Aorta (tissue), 5 donors: ENCODE measurements around the gene REM2. TPM values are rescaled to one million over a fixed set of nuclear protein-coding genes. Genes with fewer than 3 reads are reported as not detected.
A peak's percentile ranks its signal among the peaks of the same experiment; 100 is the strongest.

Source experiments
- ATAC-seq: fragments of 200-7000 bp; cut with Tn5 transposase; one replicate; pipeline ENCODE4 v1.9.1; 2022; ENCODE audit warnings: moderate library complexity; ENCODE audit not compliant: low FRiP score
- DNase-seq, 2 donors: peaks; one replicate each; pipeline ENCODE4 v3.0.0-alpha.2; 2020
- H3K27ac ChIP-seq, 2 donors: one replicate each; pipeline ENCODE4 v1.5.1; 2013; ENCODE audit warnings: low read length in 2 of 2, mild to moderate bottlenecking in 2 of 2, moderate library complexity in 2 of 2, control low read depth in 1 of 2, inconsistent platforms in 1 of 2, low read depth in 1 of 2
- H3K27me3 ChIP-seq, 2 donors: one replicate each; pipeline ENCODE4 v1.6.1; 2013; ENCODE audit warnings: control low read depth in 1 of 2, low read length in 1 of 2, mild to moderate bottlenecking in 1 of 2, moderate library complexity in 1 of 2; ENCODE audit not compliant: insufficient read depth in 2 of 2, control insufficient read depth in 1 of 2
- H3K36me3 ChIP-seq, 2 donors: one replicate each; pipeline ENCODE4 v1.6.1; 2013; ENCODE audit warnings: control low read depth in 1 of 2, low read length in 1 of 2, mild to moderate bottlenecking in 1 of 2; ENCODE audit not compliant: insufficient read depth in 2 of 2, control insufficient read depth in 1 of 2
- H3K4me1 ChIP-seq, 2 donors: one replicate each; pipeline ENCODE4 v1.6.1; 2013; ENCODE audit warnings: low read length in 2 of 2, control low read depth in 1 of 2, mild to moderate bottlenecking in 1 of 2, moderate library complexity in 1 of 2; ENCODE audit not compliant: insufficient read depth in 2 of 2, control insufficient read depth in 1 of 2
- H3K4me3 ChIP-seq, 2 donors: one replicate each; pipeline ENCODE4 v1.5.1; 2013; ENCODE audit warnings: low read length in 2 of 2, control low read depth in 1 of 2, mild to moderate bottlenecking in 1 of 2
- H3K9me3 ChIP-seq: one replicate; pipeline ENCODE4 v1.6.1; 2013; ENCODE audit warnings: mild to moderate bottlenecking, low read length; ENCODE audit not compliant: control insufficient read depth
- WGBS, 2 donors: extraction: QIAGEN DNeasy Blood & Tissue Kit; methylation state at CpG; one replicate each; pipeline ENCODE4 v1.1.7; 2013; 5-methylcytosine and 5-hydroxymethylcytosine counted together
- intact Hi-C, 2 donors: fragments of 100-400 bp; cut with DNase I; formaldehyde crosslinking; loops; one replicate each; pipeline versions ENCODE4 v1.14.2 to v1.15.0; 2022
- polyA plus RNA-seq, 2 donors: library from polyadenylated mRNA; stranded (reverse); fragments of 200-250 nt; gene quantifications; one replicate each; pipeline ENCODE4 v1.2.3, GENCODE V29; 2013
- total RNA-seq, 2 donors: library from RNA; stranded (reverse); fragmentation: NEBNext Ultra II Directional; extraction: Animal tissue kit (Norgen Biotek cat#: 25700); gene quantifications; one replicate each; pipeline ENCODE4 v1.2.1, GENCODE V29; 2021
- donor health status: healthy with polysubstance abuse.
- donor health status: Bipolar disorder and iron deficiency.
- donor health status: DM: no; HTN: no; CAD: no.
- donor health status: DM: no; HTN: no; CAD: no.
- donor health status: DM: yes; HTN: yes; CAD: no.

The REM2 gene
- total and polyA plus RNA-seq, 4 donors = 0.36 to 0.92 (median 0.75) TPM; not detected in 1

GRCh38 chr14:22877000-22877501 is 6.0 kb upstream of the REM2 start:
- Histone ChIP-seq H3K36me3 (peaks cover 3 to 28% of the 10 kb centered on the region in 2 donors), H3K4me1 (no peaks in the 10 kb centered on the region), H3K27me3 (no peaks in the 10 kb centered on the region), H3K27ac (no peak overlapping the region), H3K4me3 (no peak overlapping the region), H3K9me3 (no peaks in the 10 kb centered on the region)
- WGBS, 2 donors = 90 to 91% methylated on average over 20 to 22 of the region's 22 CpGs
- peak in 1 of 2 donors; percentile 70 for DNase-seq
- intact Hi-C loops = no loop called here
- no peak for ATAC-seq

GRCh38 chr14:22878271-22879246 is 4.5 kb upstream of the REM2 start:
- Histone ChIP-seq H3K27ac (no peak overlapping the region), H3K27me3 (no peaks in the 10 kb centered on the region), H3K36me3 (peaks cover 3 to 28% of the 10 kb centered on the region in 2 donors), H3K4me3 (no peak overlapping the region), H3K4me1 (no peaks in the 10 kb centered on the region), H3K9me3 (no peaks in the 10 kb centered on the region)
- intact Hi-C loops = no loop called here
- ATAC-seq (no peak), DNase-seq (peak in 1 of 2 donors; percentile 48)
- WGBS, 2 donors = 67 to 68% methylated on average over 8 of the region's 8 CpGs

DNA sequence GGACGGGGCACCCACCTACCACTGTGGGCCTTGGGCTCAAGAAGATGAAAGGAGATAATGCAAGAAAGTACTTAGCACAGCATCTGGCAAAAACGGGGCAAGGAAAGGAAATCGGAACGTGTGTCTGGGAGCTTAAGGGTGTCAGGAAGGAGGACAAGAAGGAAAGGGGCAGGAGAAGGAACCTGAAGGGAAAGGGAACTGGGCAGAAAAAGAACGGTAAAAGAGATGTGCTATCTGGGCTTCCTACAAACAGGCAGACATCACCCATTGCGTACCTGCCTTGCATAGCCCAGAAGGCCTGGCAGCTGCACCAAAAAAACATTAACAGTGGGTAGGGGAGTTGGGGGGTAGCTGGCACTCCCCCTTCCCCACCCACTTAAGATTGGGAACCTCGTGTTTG is 958 bp upstream of the REM2 start:
- ATAC-seq (no peak), DNase-seq (no peak)
- H3K27me3 ChIP-seq = no peaks in the 10 kb centered on the region
- intact Hi-C loops = no loop called here
- 18 to 19% methylated on average over 7 of the region's 7 CpGs for WGBS, 2 donors
- no peak overlapping the region for H3K27ac ChIP-seq
- no peak overlapping the region for H3K4me3 ChIP-seq
- no peaks in the 10 kb centered on the region for H3K4me1 ChIP-seq
- H3K36me3 ChIP-seq = peaks cover 0 to 6% of the 10 kb centered on the region in 2 donors
- H3K9me3 ChIP-seq = no peaks in the 10 kb centered on the region

GRCh38 chr14:22882529-22883172 is 371 bp upstream of the REM2 start:
- Histone ChIP-seq H3K9me3 (no peaks in the 10 kb centered on the region), H3K4me1 (no peaks in the 10 kb centered on the region), H3K4me3 (no peak overlapping the region), H3K36me3 (peaks cover 0 to under 1% of the 10 kb centered on the region in 2 donors), H3K27ac (no peak overlapping the region), H3K27me3 (no peaks in the 10 kb centered on the region)
- intact Hi-C loops = no loop called here
- WGBS, 2 donors = 11 to 13% methylated on average over 6 of the region's 6 CpGs
- ATAC-seq (no peak), DNase-seq (no peak)

DNA sequence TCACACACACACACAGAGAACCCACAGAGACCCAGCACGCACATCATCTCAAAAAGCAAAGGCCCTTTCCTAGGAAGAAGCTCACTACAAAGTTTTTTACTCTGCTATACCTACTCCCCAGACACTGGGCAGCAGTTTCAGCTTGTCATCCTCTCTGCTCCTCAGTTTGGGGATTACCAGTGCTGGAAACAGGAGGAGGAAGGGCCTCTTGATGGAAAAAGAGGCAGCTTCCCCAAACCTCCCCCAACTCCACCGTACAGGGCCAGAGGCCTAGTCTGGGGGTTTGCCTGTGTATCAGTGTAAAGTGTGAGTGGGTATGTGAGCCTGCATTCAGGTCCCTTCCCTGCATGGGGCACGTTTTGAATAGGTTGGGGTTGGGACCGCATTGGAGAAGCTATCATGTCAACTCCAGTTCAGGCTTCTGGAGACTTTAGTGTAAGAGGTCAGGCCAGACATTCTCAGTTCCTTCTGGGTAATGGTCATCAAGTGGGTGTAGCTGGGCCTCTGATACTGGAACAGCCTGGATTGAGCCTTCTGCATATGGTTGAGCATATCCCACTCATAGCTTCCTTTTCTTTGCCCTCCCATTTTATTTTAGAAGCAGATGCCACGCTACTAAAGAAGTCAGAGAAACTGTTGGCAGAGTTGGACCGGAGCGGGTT is 1.2 kb downstream of the REM2 start:
- Histone ChIP-seq H3K27me3 (no peaks in the 10 kb centered on the region), H3K27ac (no peak overlapping the region), H3K36me3 (no peaks in the 10 kb centered on the region), H3K4me3 (no peak overlapping the region), H3K4me1 (no peaks in the 10 kb centered on the region), H3K9me3 (no peaks in the 10 kb centered on the region)
- ATAC-seq (no peak), DNase-seq (peak in 1 of 2 donors; percentile 40)
- intact Hi-C loops = no loop called here
- WGBS, 2 donors = 86 to 89% methylated on average over 7 of the region's 7 CpGs

GRCh38 chr14:22884738-22885523 is 1.9 kb downstream of the REM2 start:
- DNase-seq (peak in 1 of 2 donors; percentile 67), ATAC-seq (no peak)
- no peaks in the 10 kb centered on the region for H3K9me3 ChIP-seq
- no peaks in the 10 kb centered on the region for H3K27me3 ChIP-seq
- H3K36me3 ChIP-seq = no peaks in the 10 kb centered on the region
- H3K4me3 ChIP-seq = no peak overlapping the region
- no peaks in the 10 kb centered on the region for H3K4me1 ChIP-seq
- no peak overlapping the region for H3K27ac ChIP-seq
- 91 to 92% methylated on average over 11 of the region's 11 CpGs for WGBS, 2 donors
- intact Hi-C loops = no loop called here

GRCh38 chr14:22885975-22886374 is 3.0 kb downstream of the REM2 start:
- H3K4me1 ChIP-seq = no peaks in the 10 kb centered on the region
- H3K4me3 ChIP-seq = no peak overlapping the region
- WGBS, 2 donors = 89 to 92% methylated on average over 21 of the region's 21 CpGs
- no peaks in the 10 kb centered on the region for H3K27me3 ChIP-seq
- no peaks in the 10 kb centered on the region for H3K9me3 ChIP-seq
- H3K36me3 ChIP-seq = no peaks in the 10 kb centered on the region
- intact Hi-C loops = no loop called here
- ATAC-seq (no peak), DNase-seq (no peak)
- H3K27ac ChIP-seq = no peak overlapping the region
